AG10803 (cell line): ENCODE measurements around the gene TCEAL3.

Experiments used
- DNase-seq: peaks from one replicate; pipeline ENCODE4 v3.0.0; 2010; ENCODE audit warnings: low read depth
- H3K4me3 ChIP-seq: 2 replicates; pipeline ENCODE4 v1.5.1; 2011; ENCODE audit warnings: mild to moderate bottlenecking, low read length, control low read depth
- CTCF ChIP-seq: conservative IDR thresholded peaks from 2 replicates; pipeline ENCODE4 v1.5.1; 2011; ENCODE audit warnings: mild to moderate bottlenecking, low read length, control low read depth, inconsistent platforms

TCEAL3 gene

GRCh38 chrX:103610282-103610681 lies 2.5 kb downstream of the TCEAL3 start:
- no peak for DNase-seq
- no peak for TF ChIP-seq CTCF
- H3K4me3 ChIP-seq: no peak overlapping the region

GRCh38 chrX:103613362-103613890 lies 5.7 kb downstream of the TCEAL3 start:
- TF ChIP-seq CTCF: no peak
- no peak overlapping the region for H3K4me3 ChIP-seq
- no peak for DNase-seq

- no peak overlapping the region for H3K4me3 ChIP-seq
- TF ChIP-seq CTCF: no peak
- no peak for DNase-seq
These were observed 7.2 kb downstream of the TCEAL3 start for GRCh38 chrX:103614999-103615398.

GRCh38 chrX:103615781-103616371 lies 8.1 kb downstream of the TCEAL3 start:
- no peak for TF ChIP-seq CTCF
- DNase-seq: no peak
- H3K4me3 ChIP-seq: no peak overlapping the region

- DNase-seq: no peak
- no peak for TF ChIP-seq CTCF
- no peak overlapping the region for H3K4me3 ChIP-seq
These were observed 9.0 kb downstream of the TCEAL3 start for GRCh38 chrX:103616676-103617186.

GRCh38 chrX:103624111-103624510 lies 16.3 kb downstream of the TCEAL3 start:
- H3K4me3 ChIP-seq: no peak overlapping the region
- DNase-seq: no peak
- TF ChIP-seq CTCF: no peak

- TF ChIP-seq CTCF: no peak
- no peak overlapping the region for H3K4me3 ChIP-seq
These were observed 19.1 kb downstream of the TCEAL3 start for GRCh38 chrX:103626855-103627254.

More at GRCh38 chrX:103626855-103627254, 19.1 kb downstream of the TCEAL3 start:
- DNase-seq: no peak
